ENCODE results near the gene KRTAP2-3. TPM values are rescaled to one million over a fixed set of nuclear protein-coding genes. Genes with fewer than 3 reads are reported as not detected.

KRTAP2-3 gene
- total RNA-seq, 2 experiments from 2014 or later = not detected

- DNase-seq = no peak
- Mint-ChIP-seq H3K27me3 (peaks cover 5% of the 10 kb centered on the region), H3K36me3 (ENCODE audit: low read depth) (no peaks in the 10 kb centered on the region), H3K27ac (no peak overlapping the region), H3K9me3 (no peaks in the 10 kb centered on the region), H3K4me3 (no peak overlapping the region), H3K4me1 (no peaks in the 10 kb centered on the region)
- ChIA-PET CTCF (no interaction called here), POLR2A (no interaction called here)
These were observed 49.5 kb downstream of the KRTAP2-3 start for GRCh38 chr17:41010441-41010840.

GRCh38 chr17:41009936-41010335, 50.0 kb downstream of the KRTAP2-3 start:
- ChIA-PET CTCF (no interaction called here), POLR2A (no interaction called here)
- no peak for DNase-seq
- no peaks in the 10 kb centered on the region for H3K9me3 Mint-ChIP-seq
- H3K4me1 Mint-ChIP-seq = no peaks in the 10 kb centered on the region
- no peaks in the 10 kb centered on the region for H3K36me3 Mint-ChIP-seq (ENCODE audit: low read depth)
- no peak overlapping the region for H3K4me3 Mint-ChIP-seq
- H3K27ac Mint-ChIP-seq = no peak overlapping the region
- peaks cover 5% of the 10 kb centered on the region for H3K27me3 Mint-ChIP-seq

- H3K9me3 Mint-ChIP-seq = no peaks in the 10 kb centered on the region
- no peaks in the 10 kb centered on the region for H3K36me3 Mint-ChIP-seq (ENCODE audit: low read depth)
- ChIA-PET POLR2A (no interaction called here), CTCF (no interaction called here)
- no peak overlapping the region for H3K4me3 Mint-ChIP-seq
- H3K27ac Mint-ChIP-seq = no peak overlapping the region
- no peaks in the 10 kb centered on the region for H3K4me1 Mint-ChIP-seq
- DNase-seq = no peak
- H3K27me3 Mint-ChIP-seq = peaks cover 9% of the 10 kb centered on the region
These were observed 50.6 kb downstream of the KRTAP2-3 start for GRCh38 chr17:41009301-41009760.

Other genes with a start within 250 kb of the KRTAP2-3 start
- 10 to 100 TPM; 20.7 to 22.0 TPM for gene KRT10, start 237.5 kb downstream of the KRTAP2-3 start, total RNA-seq
- not detected for gene KRT12, start 192.9 kb downstream of the KRTAP2-3 start, total RNA-seq
- gene KRT20, start 174.9 kb downstream of the KRTAP2-3 start, total RNA-seq = not detected
- not detected for gene KRT23, start 122.5 kb downstream of the KRTAP2-3 start, total RNA-seq
- gene KRT39, start 93.2 kb downstream of the KRTAP2-3 start, total RNA-seq = not detected
- not detected for gene KRT40, start 75.8 kb downstream of the KRTAP2-3 start, total RNA-seq
- gene KRTAP3-3, start 66.0 kb downstream of the KRTAP2-3 start, total RNA-seq = not detected
- not detected for gene KRTAP3-2, start 60.2 kb downstream of the KRTAP2-3 start, total RNA-seq
- not detected for gene KRTAP3-1, start 51.0 kb downstream of the KRTAP2-3 start, total RNA-seq
- gene KRTAP1-5, start 32.9 kb downstream of the KRTAP2-3 start, total RNA-seq = not detected
- gene KRTAP1-4, start 29.9 kb downstream of the KRTAP2-3 start, total RNA-seq = not detected
- not detected for gene KRTAP1-3, start 25.2 kb downstream of the KRTAP2-3 start, total RNA-seq
- not detected for gene KRTAP1-1, start 18.7 kb downstream of the KRTAP2-3 start, total RNA-seq
- gene KRTAP2-1, start 12.8 kb downstream of the KRTAP2-3 start, total RNA-seq = not detected
- not detected for gene KRTAP2-2, start 4.9 kb downstream of the KRTAP2-3 start, total RNA-seq
- not detected for gene KRTAP2-4, start 5.8 kb upstream of the KRTAP2-3 start, total RNA-seq
- not detected for gene KRTAP4-7, start 24.0 kb upstream of the KRTAP2-3 start, total RNA-seq
- gene KRTAP4-8, start 38.0 kb upstream of the KRTAP2-3 start, total RNA-seq = not detected
- gene KRTAP4-16, start 42.1 kb upstream of the KRTAP2-3 start, total RNA-seq = not detected
- gene KRTAP4-9, start 45.3 kb upstream of the KRTAP2-3 start, total RNA-seq = not detected
- not detected for gene KRTAP4-11, start 58.3 kb upstream of the KRTAP2-3 start, total RNA-seq
- not detected for gene KRTAP4-12, start 64.1 kb upstream of the KRTAP2-3 start, total RNA-seq
- gene KRTAP4-6, start 80.4 kb upstream of the KRTAP2-3 start, total RNA-seq = not detected
- not detected for gene KRTAP4-5, start 89.7 kb upstream of the KRTAP2-3 start, total RNA-seq
- gene KRTAP4-4, start 100.6 kb upstream of the KRTAP2-3 start, total RNA-seq = not detected
- not detected for gene KRTAP4-3, start 108.1 kb upstream of the KRTAP2-3 start, total RNA-seq
- gene KRTAP4-2, start 118.1 kb upstream of the KRTAP2-3 start, total RNA-seq = not detected
- gene KRTAP4-1, start 124.8 kb upstream of the KRTAP2-3 start, total RNA-seq = not detected
- not detected for gene KRTAP9-1, start 129.8 kb upstream of the KRTAP2-3 start, total RNA-seq
- gene KRTAP9-2, start 166.5 kb upstream of the KRTAP2-3 start, total RNA-seq = not detected
- not detected for gene KRTAP9-3, start 172.3 kb upstream of the KRTAP2-3 start, total RNA-seq
- not detected for gene KRTAP9-8, start 177.9 kb upstream of the KRTAP2-3 start, total RNA-seq
- not detected for gene KRTAP9-4, start 189.6 kb upstream of the KRTAP2-3 start, total RNA-seq
- gene KRTAP9-9, start 195.3 kb upstream of the KRTAP2-3 start, total RNA-seq = not detected
- gene KRTAP9-6, start 205.3 kb upstream of the KRTAP2-3 start, total RNA-seq = not detected
- not detected for gene KRTAP9-7, start 215.6 kb upstream of the KRTAP2-3 start, total RNA-seq
- gene KRTAP29-1, start 242.7 kb upstream of the KRTAP2-3 start, total RNA-seq = not detected
- under 1 TPM in 1 of 2 experiments, not detected in 1; 0.13 TPM for gene KRTAP16-1, start 249.2 kb upstream of the KRTAP2-3 start, total RNA-seq

Data from activated CD4-positive, alpha-beta memory T cell treated with anti-CD3 and anti-CD28 coated beads, Interleukin-2, amount 10 ng/mL, durations not matched to agents 7 days and 5 days (primary cell).